ENCODE data around the gene CFAP65.

- TF ChIP-seq, protein P1, sequence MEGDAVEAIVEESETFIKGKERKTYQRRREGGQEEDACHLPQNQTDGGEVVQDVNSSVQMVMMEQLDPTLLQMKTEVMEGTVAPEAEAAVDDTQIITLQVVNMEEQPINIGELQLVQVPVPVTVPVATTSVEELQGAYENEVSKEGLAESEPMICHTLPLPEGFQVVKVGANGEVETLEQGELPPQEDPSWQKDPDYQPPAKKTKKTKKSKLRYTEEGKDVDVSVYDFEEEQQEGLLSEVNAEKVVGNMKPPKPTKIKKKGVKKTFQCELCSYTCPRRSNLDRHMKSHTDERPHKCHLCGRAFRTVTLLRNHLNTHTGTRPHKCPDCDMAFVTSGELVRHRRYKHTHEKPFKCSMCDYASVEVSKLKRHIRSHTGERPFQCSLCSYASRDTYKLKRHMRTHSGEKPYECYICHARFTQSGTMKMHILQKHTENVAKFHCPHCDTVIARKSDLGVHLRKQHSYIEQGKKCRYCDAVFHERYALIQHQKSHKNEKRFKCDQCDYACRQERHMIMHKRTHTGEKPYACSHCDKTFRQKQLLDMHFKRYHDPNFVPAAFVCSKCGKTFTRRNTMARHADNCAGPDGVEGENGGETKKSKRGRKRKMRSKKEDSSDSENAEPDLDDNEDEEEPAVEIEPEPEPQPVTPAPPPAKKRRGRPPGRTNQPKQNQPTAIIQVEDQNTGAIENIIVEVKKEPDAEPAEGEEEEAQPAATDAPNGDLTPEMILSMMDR (IDR thresholded peaks at IDR 0.05): no peak
- TF ChIP-seq POLR2AphosphoS5 (IDR thresholded peaks at IDR 0.05): peak; percentile 82
These were observed 39.5 kb downstream of the CFAP65 start for GRCh38 chr2:219001577-219002394.
